ENCODE data around the gene EFCAB12.

Gene EFCAB12

GRCh38 chr3:129453732-129454131 lies 25.3 kb upstream of the EFCAB12 start:
- Histone ChIP-seq H2AFZ (ENCODE audit: low read depth, low read length) (no peak overlapping the region), H3K27ac (ENCODE audit: low read length) (no peak overlapping the region), H3K9ac (ENCODE audit: low read length) (no peak overlapping the region), H3K9me3 (ENCODE audit: insufficient read depth, low read length) (no peaks in the 10 kb centered on the region), H3K4me2 (ENCODE audit: low read length) (no peak overlapping the region), H3K36me3 (replicated peaks; ENCODE audit: low read depth, low read length) (no peaks in the 10 kb centered on the region), H3K27me3 (ENCODE audit: low read depth, low read length) (no peaks in the 10 kb centered on the region), H3K4me3 (ENCODE audit: low read length) (no peak overlapping the region), H3K79me2 (ENCODE audit: low read length) (no peaks in the 10 kb centered on the region), H4K20me1 (ENCODE audit: insufficient read depth, low read length) (no peaks in the 10 kb centered on the region), H3K4me1 (ENCODE audit: low read length) (no peaks in the 10 kb centered on the region)
- no peak for TF ChIP-seq EZH2phosphoT487 (IDR thresholded peaks at IDR 0.05; ENCODE audit: low read depth)
- TF ChIP-seq, protein P1, sequence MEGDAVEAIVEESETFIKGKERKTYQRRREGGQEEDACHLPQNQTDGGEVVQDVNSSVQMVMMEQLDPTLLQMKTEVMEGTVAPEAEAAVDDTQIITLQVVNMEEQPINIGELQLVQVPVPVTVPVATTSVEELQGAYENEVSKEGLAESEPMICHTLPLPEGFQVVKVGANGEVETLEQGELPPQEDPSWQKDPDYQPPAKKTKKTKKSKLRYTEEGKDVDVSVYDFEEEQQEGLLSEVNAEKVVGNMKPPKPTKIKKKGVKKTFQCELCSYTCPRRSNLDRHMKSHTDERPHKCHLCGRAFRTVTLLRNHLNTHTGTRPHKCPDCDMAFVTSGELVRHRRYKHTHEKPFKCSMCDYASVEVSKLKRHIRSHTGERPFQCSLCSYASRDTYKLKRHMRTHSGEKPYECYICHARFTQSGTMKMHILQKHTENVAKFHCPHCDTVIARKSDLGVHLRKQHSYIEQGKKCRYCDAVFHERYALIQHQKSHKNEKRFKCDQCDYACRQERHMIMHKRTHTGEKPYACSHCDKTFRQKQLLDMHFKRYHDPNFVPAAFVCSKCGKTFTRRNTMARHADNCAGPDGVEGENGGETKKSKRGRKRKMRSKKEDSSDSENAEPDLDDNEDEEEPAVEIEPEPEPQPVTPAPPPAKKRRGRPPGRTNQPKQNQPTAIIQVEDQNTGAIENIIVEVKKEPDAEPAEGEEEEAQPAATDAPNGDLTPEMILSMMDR (IDR thresholded peaks at IDR 0.05; ENCODE audit: low read depth, low read length), result no peak

DNA sequence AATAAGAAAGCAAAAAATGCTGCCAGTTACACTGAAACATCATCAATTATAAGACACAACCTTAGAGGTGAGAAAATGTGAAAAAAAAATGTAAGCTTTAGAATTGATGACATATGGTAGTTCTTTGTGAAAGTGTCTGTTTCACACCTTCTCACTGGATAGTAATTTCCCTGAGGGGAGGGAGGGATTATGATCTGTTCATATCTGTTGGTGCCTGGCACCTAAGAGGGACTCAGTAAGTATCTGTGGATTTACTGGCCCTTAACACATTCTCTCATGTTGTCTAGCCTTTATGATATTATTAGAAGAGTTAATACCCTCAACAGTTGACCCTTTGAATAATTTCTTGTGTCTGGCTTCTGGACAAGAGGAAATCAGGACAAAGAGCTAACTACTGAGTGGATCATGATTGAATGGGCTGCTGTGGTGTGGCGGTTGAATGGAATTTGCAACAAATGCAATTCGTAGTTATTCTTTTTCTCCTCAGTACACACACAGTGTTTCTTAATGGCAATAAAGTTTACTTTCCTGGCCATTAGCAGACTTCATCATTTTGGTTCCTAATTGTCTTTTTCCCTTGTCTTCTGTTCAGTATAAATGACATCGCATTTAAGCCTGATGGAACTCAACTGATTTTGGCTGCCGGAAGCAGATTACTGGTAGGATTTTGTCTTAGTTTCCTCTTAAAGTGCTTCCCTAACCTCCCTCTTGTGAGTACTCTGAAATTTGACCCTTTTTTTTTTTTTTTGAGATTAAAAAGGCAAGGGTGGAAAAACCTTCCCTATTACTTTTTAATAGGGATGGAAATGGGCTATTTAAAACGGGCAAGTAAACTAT lies 21.1 kb upstream of the EFCAB12 start:
- no peak overlapping the region for H3K4me2 ChIP-seq (ENCODE audit: low read length)
- no peak overlapping the region for H3K27ac ChIP-seq (ENCODE audit: low read length)
- no peaks in the 10 kb centered on the region for H4K20me1 ChIP-seq (ENCODE audit: insufficient read depth, low read length)
- no peak overlapping the region for H2AFZ ChIP-seq (ENCODE audit: low read depth, low read length)
- H3K4me1 ChIP-seq (ENCODE audit: low read length), result no peaks in the 10 kb centered on the region
- no peak overlapping the region for H3K4me3 ChIP-seq (ENCODE audit: low read length)
- no peaks in the 10 kb centered on the region for H3K27me3 ChIP-seq (ENCODE audit: low read depth, low read length)
- TF ChIP-seq, protein P1 (IDR thresholded peaks at IDR 0.05; ENCODE audit: low read depth, low read length), result no peak
- TF ChIP-seq EZH2phosphoT487 (IDR thresholded peaks at IDR 0.05; ENCODE audit: low read depth), result no peak
- H3K9me3 ChIP-seq (ENCODE audit: insufficient read depth, low read length), result no peaks in the 10 kb centered on the region
- H3K36me3 ChIP-seq (replicated peaks; ENCODE audit: low read depth, low read length), result no peaks in the 10 kb centered on the region
- H3K9ac ChIP-seq (ENCODE audit: low read length), result no peak overlapping the region
- no peaks in the 10 kb centered on the region for H3K79me2 ChIP-seq (ENCODE audit: low read length)

- Histone ChIP-seq H3K4me2 (ENCODE audit: low read length) (no peak overlapping the region), H3K9ac (ENCODE audit: low read length) (no peak overlapping the region), H3K27ac (ENCODE audit: low read length) (no peak overlapping the region), H3K4me1 (ENCODE audit: low read length) (no peaks in the 10 kb centered on the region), H3K36me3 (replicated peaks; ENCODE audit: low read depth, low read length) (no peaks in the 10 kb centered on the region), H4K20me1 (ENCODE audit: insufficient read depth, low read length) (no peaks in the 10 kb centered on the region), H3K27me3 (ENCODE audit: low read depth, low read length) (no peaks in the 10 kb centered on the region), H3K9me3 (ENCODE audit: insufficient read depth, low read length) (no peaks in the 10 kb centered on the region), H3K4me3 (ENCODE audit: low read length) (no peak overlapping the region), H2AFZ (ENCODE audit: low read depth, low read length) (no peak overlapping the region), H3K79me2 (ENCODE audit: low read length) (no peaks in the 10 kb centered on the region)
- no peak for TF ChIP-seq EZH2phosphoT487 (IDR thresholded peaks at IDR 0.05; ENCODE audit: low read depth)
- TF ChIP-seq, protein P1 (IDR thresholded peaks at IDR 0.05; ENCODE audit: low read depth, low read length), result no peak
Observed at GRCh38 chr3:129448186-129448895, 19.9 kb upstream of the EFCAB12 start.

GRCh38 chr3:129446926-129447325 lies 18.5 kb upstream of the EFCAB12 start:
- Histone ChIP-seq H3K27ac (ENCODE audit: low read length) (no peak overlapping the region), H3K79me2 (ENCODE audit: low read length) (no peaks in the 10 kb centered on the region), H4K20me1 (ENCODE audit: insufficient read depth, low read length) (no peaks in the 10 kb centered on the region), H3K9me3 (ENCODE audit: insufficient read depth, low read length) (no peaks in the 10 kb centered on the region), H3K9ac (ENCODE audit: low read length) (no peak overlapping the region), H3K36me3 (replicated peaks; ENCODE audit: low read depth, low read length) (no peaks in the 10 kb centered on the region), H3K4me1 (ENCODE audit: low read length) (no peaks in the 10 kb centered on the region), H3K4me2 (ENCODE audit: low read length) (no peak overlapping the region), H3K27me3 (ENCODE audit: low read depth, low read length) (no peaks in the 10 kb centered on the region), H2AFZ (ENCODE audit: low read depth, low read length) (no peak overlapping the region), H3K4me3 (ENCODE audit: low read length) (no peak overlapping the region)
- TF ChIP-seq, protein P1 (IDR thresholded peaks at IDR 0.05; ENCODE audit: low read depth, low read length), result no peak
- TF ChIP-seq EZH2phosphoT487 (IDR thresholded peaks at IDR 0.05; ENCODE audit: low read depth), result no peak
